OCI-LY1 (cell line): ENCODE measurements around the gene ELMOD3.

Source experiments
- CTCF ChIP-seq: fragments of 200-600 bp; sonication (generic), shearing (Covaris generic); IDR thresholded peaks from 2 replicates; pipeline ENCODE4 v1.5.1; 2017; ENCODE audit warnings: mild to moderate bottlenecking, antibody characterized with exemption, low read length, moderate library complexity, mixed read lengths
- EZH2 ChIP-seq: fragments of 200-600 bp; sonication (generic), shearing (Covaris generic); IDR thresholded peaks from 2 replicates; pipeline ENCODE4 v1.8.0; 2017; ENCODE audit warnings: borderline replicate concordance, mixed run types, mild to moderate bottlenecking, antibody characterized with exemption, low read length, moderate library complexity, mixed read lengths

DNA sequence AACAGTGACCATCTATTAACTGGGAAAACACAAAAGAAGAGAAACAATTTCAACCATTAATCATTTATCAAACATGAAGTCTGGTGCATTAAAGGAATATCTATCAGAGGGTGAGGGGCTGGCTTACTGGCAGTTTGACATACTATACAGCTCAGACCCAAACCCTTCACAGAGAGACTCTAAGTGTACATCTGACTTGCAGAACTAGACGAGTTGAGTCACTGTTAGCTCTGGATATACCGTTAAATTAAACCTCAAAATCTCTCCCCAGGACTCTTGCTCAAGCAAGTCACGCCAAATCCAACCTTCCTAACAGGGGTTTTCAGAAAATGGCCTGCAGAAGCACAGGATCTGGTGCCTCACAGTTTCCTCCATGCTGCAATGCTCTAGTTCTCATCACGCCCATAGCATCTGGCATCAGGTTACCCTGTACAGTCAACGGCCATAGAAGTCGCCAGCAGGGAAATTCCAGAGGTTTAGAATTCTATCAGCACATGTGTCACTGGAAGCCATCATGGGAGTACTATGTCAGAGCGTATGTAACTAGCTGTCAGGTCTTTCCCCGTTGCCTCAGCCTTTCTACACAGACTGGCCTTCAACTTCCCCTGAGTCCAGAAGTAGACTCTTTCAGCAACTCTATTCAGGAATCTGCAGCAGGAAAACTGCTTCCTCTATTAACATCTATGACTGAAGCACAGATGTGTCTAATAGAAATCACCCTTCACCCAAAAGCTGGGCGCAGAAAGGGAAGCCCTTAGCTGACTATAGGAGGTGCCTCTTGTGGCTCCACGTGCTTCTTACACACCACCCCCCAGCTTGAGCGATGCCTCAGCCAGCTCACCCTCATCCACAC, 36.1 kb upstream of the ELMOD3 start:
- TF ChIP-seq CTCF (no peak), EZH2 (no peak)
